GM19328 (cell line): ENCODE results near the gene DCP1B.
"Not testable (repeated sequence)": the region's sequence is repeated elsewhere in the genome, so short reads cannot be mapped to it uniquely, and the experiment has no call there.

Experiments used
- ATAC-seq: cut with Tn5 transposase; IDR thresholded peaks from one replicate; pipeline ENCODE4 v1.9.1; 2021; ENCODE audit warnings: mild to moderate bottlenecking, moderate library complexity; ENCODE audit not compliant: unreplicated experiment

Gene DCP1B

GRCh38 chr12:1977109-1977508 lies 27.1 kb downstream of the DCP1B start:
- ATAC-seq = no peak

GRCh38 chr12:1974812-1975211 lies 29.4 kb downstream of the DCP1B start:
- ATAC-seq = no peak

GRCh38 chr12:1972856-1973317 lies 31.4 kb downstream of the DCP1B start:
- ATAC-seq = no peak

GRCh38 chr12:1972260-1972659 lies 32.0 kb downstream of the DCP1B start:
- ATAC-seq = no peak

GRCh38 chr12:1970331-1970900 lies 33.8 kb downstream of the DCP1B start:
- no peak for ATAC-seq

GRCh38 chr12:1966561-1967226 lies 37.6 kb downstream of the DCP1B start:
- no peak for ATAC-seq

GRCh38 chr12:1965916-1966315 lies 38.3 kb downstream of the DCP1B start:
- ATAC-seq = no peak

GRCh38 chr12:1962051-1963020 lies 41.9 kb downstream of the DCP1B start:
- ATAC-seq = no peak

GRCh38 chr12:1956716-1957115 lies 47.5 kb downstream of the DCP1B start:
- no peak for ATAC-seq

- no peak for ATAC-seq
Observed at GRCh38 chr12:1949771-1950470, 54.3 kb downstream of the DCP1B start.

- no peak for ATAC-seq
Observed at GRCh38 chr12:1948883-1949282, 55.4 kb downstream of the DCP1B start.

- no peak for ATAC-seq
Observed at GRCh38 chr12:1947081-1947480, 57.2 kb downstream of the DCP1B start.

GRCh38 chr12:1946296-1946695 lies 58.0 kb downstream of the DCP1B start:
- ATAC-seq = no peak

GRCh38 chr12:1945502-1945901 lies 58.8 kb downstream of the DCP1B start:
- not testable (repeated sequence) for ATAC-seq

- ATAC-seq = no peak
Observed at GRCh38 chr12:1939801-1940607, 64.3 kb downstream of the DCP1B start.

- no peak for ATAC-seq
Observed at GRCh38 chr12:1939331-1939730, 64.9 kb downstream of the DCP1B start.

- ATAC-seq = no peak
Observed at GRCh38 chr12:1937481-1938224, 66.6 kb downstream of the DCP1B start.

GRCh38 chr12:1936406-1937320 lies 67.6 kb downstream of the DCP1B start:
- ATAC-seq = no peak
